GM19099 (cell line): ENCODE measurements around the gene MAGIX.

Source experiments
- POLR2A ChIP-seq: IDR thresholded peaks from 3 replicates; pipeline ENCODE4 v1.6.1; 2011; ENCODE audit warnings: low read depth; ENCODE audit not compliant: insufficient read length; ENCODE audit errors: extremely low read depth

The MAGIX gene

DNA sequence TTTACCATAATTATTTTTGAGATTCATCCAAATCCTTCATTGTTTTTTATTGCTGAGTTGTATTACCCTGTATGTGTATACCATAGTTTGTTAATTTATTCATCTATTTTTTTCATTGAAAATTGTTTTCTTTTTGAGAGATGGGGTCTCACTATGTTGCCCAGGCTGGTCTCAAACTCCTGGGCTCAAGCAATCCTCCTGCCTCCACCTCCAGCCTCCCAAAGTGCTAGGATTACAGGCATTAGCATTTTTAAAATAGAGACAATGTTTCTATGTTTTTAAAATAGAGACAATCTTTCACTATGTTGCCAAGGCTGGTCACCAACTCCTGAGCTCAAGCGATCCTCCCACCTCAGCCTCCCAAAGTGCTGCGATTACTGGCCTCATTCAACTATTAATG lies 1.6 kb upstream of the MAGIX start:
- TF ChIP-seq POLR2A, result no peak

DNA sequence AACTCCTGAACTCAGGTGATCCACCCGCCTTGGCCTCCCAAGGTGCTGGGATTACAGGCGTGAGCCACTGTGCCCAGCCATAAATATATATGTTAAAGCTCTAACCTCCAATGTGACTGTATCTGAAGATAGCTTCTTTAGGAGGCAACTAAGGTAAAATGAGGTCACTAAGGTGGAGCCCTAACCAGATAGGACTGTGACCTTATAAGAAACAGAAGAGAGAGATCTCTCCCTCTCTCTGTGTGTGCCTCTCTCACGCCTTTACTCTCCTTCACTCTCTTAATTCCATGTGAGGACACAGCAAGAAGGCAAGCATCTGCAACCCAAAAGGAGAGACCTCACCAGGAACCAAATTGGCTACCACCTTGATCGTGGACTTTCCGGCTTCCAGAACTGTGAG lies 926 bp upstream of the MAGIX start:
- no peak for TF ChIP-seq POLR2A

DNA sequence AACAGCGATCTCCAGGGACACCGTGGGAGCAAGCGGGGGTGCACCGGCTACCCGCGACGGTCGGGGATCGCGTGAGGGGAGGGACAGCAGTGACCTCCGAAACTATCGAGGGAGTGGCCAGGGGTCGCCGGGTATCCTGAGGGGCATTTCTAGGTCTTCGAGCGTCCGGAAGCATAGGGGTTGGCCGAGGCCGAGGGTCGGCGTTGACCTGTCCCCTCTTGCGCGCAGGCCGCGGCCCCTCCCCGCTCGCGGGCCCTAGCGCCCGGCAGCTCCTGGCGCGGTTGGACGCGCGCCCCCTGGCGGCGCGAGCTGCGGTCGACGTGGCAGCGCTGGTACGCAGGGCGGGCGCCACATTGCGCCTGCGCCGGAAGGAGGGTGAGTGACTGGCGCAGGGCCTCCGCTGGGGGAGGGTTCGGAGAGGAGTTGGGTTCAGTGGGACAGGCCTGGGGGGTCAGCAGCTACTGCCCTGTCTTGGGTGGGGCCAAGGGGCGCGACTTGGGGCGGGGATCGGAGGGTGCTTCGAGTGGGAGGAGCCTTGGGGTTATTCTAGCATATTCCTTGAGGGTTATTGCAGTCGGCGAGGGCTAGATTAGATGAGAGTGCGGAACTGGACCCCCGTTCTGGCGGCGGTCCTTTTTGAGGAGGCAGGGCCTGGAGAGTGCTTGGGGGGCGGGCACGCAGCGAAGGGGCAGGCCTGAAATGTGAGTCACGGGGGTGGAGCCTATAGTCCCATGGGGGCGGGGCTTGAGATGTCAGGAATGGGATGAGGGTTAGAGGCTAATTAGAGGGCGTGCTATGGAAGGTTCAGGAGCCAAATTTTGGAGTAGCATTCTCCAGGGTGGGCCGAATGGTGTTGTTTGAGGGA lies 1.2 kb downstream of the MAGIX start:
- TF ChIP-seq POLR2A, result peak; percentile 53

DNA sequence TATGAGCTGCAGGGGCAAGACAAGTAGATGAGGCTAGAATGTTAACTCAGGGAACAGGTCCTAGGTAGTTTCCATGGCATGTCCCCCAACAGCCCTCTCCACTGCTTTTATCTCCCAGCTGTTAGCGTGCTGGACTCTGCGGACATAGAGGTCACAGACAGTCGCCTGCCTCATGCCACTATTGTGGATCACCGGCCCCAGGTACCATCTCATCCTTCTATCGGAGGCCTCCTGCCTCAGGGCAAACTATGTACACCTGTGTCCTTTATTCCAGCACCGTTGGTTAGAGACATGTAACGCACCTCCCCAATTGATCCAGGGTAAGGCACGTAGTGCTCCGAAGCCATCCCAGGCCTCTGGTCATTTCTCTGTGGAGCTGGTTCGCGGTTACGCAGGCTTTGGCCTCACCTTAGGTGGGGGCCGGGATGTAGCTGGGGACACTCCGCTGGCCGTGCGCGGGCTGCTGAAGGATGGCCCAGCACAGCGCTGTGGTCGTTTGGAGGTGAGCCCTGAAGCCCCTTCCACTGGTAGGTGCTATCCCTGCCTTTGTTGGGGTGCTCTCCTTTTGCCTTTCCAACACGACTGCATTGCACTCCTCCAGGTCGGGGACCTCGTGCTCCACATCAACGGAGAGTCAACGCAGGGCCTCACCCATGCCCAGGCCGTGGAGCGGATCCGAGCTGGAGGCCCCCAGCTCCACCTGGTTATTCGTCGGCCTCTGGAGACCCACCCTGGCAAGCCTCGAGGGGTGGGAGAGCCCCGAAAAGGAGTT lies 2.2 kb downstream of the MAGIX start:
- TF ChIP-seq POLR2A, result no peak

DNA sequence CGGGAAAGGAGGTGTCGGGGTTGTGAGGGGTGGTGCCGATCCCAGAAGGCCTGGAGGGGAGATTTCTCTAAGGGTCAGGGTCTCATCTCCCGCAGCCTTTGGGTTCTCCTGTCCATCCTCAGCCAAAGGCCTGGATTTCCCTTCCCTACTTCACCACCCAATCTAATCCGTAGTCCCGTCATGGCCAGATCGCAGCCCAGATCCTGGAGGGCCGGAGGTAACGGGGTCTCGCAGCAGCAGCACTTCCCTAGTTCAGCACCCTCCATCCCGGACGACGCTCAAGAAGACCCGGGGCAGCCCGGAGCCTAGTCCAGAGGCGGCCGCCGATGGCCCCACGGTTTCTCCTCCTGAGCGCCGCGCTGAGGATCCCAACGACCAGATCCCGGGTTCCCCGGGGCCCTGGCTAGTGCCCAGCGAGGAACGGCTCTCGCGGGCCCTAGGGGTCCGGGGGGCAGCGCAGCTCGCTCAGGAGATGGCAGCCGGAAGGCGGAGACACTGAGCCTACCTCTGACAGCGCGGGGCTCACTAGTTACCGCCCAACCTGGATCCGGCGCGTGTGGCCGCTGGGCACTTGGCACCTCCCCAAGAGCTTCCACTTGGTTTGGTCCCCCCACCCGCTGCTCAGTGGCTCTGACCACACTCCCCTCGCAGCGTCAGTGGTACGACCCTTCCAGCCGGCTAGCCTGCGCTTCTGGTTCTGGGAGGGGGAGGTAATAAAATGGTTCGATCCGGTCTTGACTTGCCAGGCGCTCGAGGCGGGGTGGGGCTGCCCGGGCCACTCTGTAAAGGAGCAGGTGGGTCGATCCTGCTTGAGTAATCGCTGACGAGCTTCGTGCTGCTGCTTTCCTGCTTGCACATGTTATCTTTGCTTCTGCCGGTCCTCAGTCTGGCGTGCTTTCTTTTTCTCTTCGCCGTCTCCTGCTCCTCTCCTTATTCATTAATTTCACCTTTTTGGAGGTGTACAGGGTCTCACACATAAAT lies 3.6 kb downstream of the MAGIX start:
- TF ChIP-seq POLR2A, result peak; percentile 42

DNA sequence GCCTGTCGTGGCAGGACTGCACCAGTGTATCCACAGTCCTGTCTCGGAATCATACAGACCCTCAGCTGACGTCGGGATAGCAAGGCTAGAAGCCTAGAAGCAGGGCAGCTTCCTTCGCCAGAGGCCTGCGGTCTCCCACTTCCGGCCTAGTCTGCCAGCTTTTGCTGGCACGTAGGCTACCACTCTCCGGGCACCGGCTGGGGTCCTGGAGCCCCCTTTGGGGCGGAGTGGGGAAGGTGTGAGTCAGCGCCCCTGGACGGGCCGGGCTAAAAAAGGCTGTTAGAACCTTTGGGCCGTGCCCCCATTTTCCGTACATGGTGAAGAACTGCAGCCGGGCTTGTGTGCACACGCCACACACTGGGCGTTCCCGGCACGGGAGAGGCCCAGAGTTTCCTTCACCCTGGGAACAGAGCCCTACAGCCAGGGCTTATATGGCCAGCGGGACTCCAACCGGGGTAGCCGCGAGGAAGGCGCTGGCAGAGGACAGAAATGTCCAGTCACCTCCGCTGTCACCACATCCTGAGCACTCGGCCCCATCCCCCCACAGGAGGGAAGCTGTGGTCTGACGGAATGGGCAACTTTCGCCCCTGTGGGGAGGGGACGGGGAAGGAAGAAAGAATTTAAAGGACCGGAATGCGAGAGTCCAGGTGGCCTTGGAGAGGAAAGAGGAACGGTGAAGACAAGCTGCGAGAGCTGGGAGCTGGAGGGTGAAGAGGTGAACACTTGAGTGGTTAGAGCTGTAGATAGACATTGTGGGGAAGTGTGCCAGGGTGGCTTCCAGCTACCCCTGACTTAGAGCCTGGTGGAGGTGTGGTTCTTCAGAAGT lies 4.6 kb downstream of the MAGIX start:
- TF ChIP-seq POLR2A, result no peak

DNA sequence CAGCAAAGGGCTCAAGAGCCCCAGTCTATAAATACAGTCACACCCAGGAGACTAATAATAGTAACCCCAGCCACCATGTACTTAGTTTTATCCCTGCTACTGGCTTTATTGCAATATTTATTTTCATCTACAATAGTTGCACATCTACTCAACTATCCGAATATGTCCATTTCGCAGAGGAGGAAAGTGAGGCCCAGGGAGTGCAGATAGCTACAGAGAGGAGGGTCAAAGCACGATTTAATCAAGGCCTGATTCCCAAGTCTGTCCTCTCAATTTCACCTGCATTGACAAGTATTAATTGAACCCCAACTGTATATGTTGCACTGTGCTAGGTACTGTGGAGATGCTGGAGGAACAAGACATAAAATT lies 5.2 kb downstream of the MAGIX start:
- TF ChIP-seq POLR2A, result no peak

DNA sequence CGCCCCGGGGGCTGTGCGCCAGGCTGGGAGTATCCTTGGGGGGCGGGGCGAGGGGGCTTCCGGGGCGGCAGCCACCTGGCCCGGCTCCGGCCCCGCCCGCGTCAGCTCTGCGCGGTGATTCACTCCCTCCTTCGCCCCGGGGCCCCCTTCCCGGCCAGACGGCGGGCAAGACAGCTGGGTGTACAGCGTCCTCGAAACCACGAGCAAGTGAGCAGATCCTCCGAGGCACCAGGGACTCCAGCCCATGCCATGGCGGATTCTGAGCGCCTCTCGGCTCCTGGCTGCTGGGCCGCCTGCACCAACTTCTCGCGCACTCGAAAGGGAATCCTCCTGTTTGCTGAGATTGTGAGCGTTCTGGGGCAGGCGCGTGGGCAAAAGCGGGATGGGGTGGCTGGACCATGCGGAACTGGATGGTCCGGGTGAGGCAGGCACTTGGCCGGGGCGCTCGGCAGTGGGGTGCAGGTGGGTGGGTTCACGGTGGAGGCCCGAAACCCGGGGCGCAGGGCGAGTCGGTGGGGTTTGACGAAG lies 9.3 kb downstream of the MAGIX start, which contains the start of gene PLP2:
PLP2 (plus strand) TSS at position 147 of the 528 bp plus-strand sequence; CDS start at position 250, 103 bp downstream.
- TF ChIP-seq POLR2A, result peak; percentile 57

DNA sequence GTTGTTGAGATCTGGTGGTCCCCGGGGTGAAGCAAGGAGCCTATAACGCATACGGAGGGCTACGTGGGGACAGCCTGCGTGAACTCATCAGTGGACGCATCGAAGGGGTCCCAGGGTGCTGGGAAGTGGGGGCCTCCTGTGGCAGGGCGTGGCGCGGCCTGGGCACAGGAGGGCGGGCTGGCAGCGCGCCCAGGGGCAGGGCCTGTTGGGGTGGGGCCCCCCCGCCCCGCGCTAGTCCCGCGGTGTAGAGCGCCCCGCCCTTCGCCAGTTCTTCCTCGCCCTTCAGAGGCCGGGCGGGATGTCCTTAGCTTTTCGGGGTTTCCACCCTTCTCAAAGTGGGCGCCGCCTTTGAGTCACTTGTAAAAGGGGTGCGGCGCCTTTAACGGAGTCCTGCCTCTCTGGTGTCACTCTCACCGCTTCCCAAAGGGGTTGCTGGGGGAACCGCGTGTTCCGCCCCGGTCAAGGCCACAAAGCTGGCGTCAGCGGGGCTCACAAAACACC lies 9.8 kb downstream of the MAGIX start:
- no peak for TF ChIP-seq POLR2A

DNA sequence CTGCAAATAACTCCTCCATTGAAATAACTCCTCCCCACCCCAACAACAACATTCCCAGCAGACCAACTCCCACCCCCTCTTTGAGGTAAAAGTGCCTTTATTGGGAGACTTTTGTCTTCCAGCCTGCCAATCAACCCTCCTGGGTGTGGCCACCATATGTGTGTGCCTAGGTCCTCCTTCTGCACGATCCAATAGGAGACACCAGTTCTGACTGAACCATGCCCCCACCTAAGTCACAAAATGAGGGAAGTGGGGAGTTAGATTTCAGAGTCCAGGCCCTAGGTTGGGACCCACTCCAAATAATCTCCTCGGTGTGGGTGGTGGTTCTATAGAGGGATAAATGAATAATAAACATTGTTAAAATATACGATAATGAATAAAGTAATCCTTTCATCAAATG lies 12.2 kb downstream of the MAGIX start:
- no peak for TF ChIP-seq POLR2A

DNA sequence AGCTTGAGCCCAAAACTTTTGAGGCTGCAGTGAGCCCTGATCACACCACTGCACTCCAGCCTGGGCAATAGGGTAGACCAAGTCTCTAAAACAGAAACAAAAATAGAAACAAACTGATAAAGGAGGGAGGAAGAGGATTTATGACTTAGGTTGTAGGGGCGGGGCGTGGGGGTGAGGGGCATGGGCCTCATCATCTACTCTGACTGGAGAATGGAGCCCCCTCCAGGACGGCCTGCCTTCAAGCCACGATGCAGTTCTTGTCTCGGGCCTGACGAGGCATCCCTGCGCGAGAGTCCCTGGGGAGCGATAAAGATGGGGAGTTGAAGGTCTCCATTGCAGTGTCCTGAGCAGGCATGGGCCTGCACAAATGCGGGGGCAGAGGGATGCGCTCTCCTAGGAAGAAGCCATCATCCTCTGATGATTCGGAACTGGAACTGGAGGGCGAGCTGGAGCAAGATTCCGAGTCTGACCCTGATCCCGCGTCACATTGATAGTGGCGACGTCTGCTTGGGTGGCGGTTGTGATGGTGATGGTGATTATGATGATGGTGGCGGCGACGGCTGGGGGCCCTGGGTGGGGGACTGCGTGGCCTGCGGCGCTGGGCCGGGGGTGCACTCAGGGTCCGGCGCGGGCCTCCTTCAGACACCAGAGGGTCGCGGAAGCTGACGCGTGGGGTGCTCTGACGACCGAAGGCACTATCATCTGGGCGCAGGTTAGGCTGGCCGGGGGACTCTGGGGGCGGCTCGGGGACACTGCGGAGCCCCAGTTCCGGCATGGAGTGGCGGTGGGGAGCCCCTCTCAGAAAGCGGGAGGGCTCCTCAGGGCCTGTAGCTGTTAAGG lies 13.1 kb downstream of the MAGIX start:
- no peak for TF ChIP-seq POLR2A

DNA sequence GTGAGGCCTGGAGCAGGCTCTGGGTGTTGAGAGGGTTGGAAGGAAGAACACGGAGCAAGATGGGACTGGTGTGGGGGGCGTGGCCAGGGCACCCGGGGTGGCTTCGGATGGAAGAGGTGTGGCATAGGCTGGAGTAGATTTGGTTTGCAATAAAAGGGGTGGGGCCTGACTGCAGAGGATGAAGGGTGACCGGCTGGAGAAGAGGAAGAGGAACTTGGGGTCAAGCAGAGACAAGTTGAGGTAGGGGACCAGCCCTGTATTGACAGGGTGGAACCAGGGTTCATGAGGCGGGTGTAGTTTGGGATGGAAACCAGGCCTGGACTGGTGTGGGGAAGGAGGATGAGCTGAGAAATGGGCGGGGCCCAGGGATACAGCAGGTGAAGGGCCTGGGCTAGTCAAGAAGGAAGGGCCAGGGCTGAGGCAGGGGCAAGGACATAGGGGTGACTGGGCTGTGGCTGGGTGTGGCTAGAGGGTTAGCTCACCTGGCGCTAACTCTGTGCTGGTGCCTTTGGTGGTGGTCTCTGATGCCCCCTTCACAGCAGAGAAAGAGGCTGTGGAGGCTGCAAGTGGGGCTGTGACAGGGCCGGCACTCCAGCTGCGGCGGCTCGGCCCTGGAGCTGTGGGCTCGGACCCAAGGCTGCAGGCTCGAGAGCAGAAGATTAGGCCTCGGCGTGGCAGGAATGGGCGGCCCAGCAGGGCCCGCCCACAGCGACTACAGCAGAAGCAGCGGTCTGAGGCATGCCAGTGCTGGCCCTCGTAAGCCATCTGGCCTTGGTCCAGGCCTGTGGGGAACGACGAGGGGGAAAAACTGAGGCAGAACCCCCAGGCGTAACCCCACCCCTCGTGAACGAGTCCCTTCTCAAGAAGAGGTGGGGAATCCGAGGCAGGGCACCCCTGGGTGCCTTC lies 14.1 kb downstream of the MAGIX start:
- no peak for TF ChIP-seq POLR2A

DNA sequence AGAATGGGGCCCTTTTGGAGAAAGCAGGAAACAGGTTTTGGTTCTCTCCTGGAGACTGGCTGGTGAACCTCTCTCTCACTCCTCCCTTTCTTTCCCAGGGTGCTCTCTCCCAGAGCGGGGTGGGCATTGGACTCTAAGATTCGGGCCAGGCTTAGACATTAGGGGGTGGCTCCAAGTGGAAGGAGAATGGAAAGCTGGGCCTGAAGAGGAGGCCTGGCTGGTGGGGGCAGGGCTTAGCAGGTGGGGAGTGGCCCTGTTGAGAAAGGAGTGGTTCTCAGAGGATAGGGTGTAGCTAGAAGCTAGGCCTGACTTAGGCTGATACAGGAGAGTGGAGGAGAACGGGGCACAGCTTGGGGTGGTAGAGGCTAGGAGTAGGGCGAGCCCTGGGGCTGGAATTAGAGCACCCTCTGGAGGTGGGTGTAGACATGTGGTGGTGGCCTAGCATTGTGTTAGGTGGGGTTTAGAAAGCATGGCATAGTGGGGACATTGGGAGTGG lies 14.8 kb downstream of the MAGIX start:
- no peak for TF ChIP-seq POLR2A
